Motor neuron (in vitro differentiated cells): ENCODE data around the gene NAALADL2. TPM values are rescaled to one million over a fixed set of nuclear protein-coding genes. Genes with fewer than 3 reads are reported as not detected.

Experiments
- ATAC-seq, 8 experiments: fragments of 200-7000 bp; cut with Tn5 transposase; replicated peaks in 6 of 8; 2 replicates each; pipeline ENCODE4 v1.8.0; 2021; ENCODE audit warnings: mild to moderate bottlenecking in 8 of 8, moderate library complexity in 8 of 8
- H3K27ac ChIP-seq, 2 donors: fragments of 250-450 bp; sonication (Bioruptor Pico); 2 replicates each; pipeline ENCODE4 v1.9.0; 2021; ENCODE audit warnings: antibody characterized with exemption in 2 of 2, mild to moderate bottlenecking in 2 of 2, moderate library complexity in 1 of 2
- H3K4me1 ChIP-seq, 2 donors: fragments of 250-450 bp; sonication (Bioruptor Pico); replicated peaks in 1 of 2; 2 replicates each; pipeline ENCODE4 v1.6.1; 2021; ENCODE audit warnings: antibody characterized with exemption in 2 of 2, mild to moderate bottlenecking in 2 of 2, moderate library complexity in 1 of 2
- H3K4me3 ChIP-seq, 5 donors: fragments of 250-450 bp; sonication (Bioruptor Pico); 2 replicates each; pipeline ENCODE4 v1.9.0; 2021; ENCODE audit warnings: antibody characterized with exemption in 5 of 5, mild to moderate bottlenecking in 5 of 5, moderate library complexity in 4 of 5
- WGBS, 10 experiments: fragments of 450-650 bp; shearing (Covaris generic); methylation state at CpG; one replicate each; pipeline ENCODE4 v1.0.0; 2022; 5-methylcytosine and 5-hydroxymethylcytosine counted together
- in situ Hi-C, 9 experiments: fragments of 400-800 bp; cut with MboI; loops; one replicate each; pipeline ENCODE4 v1.15.0; 2021; ENCODE audit warnings: low sequenced_read_pairs in 9 of 9, low pct_unique_long_range_greater_than_20kb in 2 of 9; ENCODE audit not compliant: unreplicated experiment in 9 of 9
- total RNA-seq, 8 experiments: library from RNA; unstranded; fragments of 300-600 nt; gene quantifications; 2 replicates each; pipeline versions ENCODE4 v1.2.3 to v1.2.4, GENCODE V29; 2022

Gene NAALADL2
- total RNA-seq, 8 experiments from 2014 or later, result 1.1 to 5.4 (median 2.0) TPM

DNA sequence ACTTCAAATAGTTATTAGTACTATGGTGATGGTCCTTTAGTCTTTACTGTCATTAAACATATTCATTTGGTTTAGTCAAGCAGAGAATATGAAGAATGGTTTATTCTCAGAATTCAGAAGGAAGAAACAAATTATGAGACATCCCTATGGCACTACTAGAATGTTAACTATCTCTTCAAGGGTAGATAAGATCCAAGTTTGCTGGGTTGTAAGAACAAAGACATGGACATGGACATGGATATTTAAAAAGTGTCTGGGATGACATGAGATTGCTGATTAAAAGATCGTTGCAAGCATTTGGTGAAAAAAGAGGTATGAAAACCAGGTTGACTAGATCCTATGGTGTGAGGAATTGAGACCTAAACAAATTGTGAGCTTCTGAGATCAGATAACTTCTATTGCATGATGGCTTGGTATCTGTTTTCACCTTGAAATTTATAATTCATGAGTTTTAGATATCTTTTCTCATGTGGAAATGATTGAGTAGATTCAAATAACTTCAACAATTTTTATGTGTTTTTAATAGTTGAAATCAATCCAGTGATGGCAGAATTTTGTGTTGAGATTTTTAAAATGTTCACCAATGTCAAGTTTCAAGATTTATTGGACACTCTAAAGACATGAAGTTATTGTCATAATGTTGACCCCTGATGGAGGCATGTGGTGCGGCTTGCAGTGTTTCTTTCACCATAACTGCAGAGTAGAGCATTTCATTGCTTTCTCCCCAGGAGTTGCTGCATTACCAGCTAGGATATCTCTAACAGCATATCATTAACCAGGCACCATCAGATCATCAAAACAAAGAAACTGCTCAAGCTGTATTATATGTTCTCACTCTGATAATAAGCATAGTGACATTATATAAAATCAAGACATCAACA, 72.6 kb downstream of the NAALADL2 start:
- 25 to 100% (median 70%) methylated on average over 1 to 2 of the region's 2 CpGs for WGBS, 10 experiments
- H3K4me1 ChIP-seq, result no peaks in the 10 kb centered on the region
- ATAC-seq, result peak in 4 of 8 experiments; percentile 57 to 96 (median 82)
- in situ Hi-C loops, result no loop called here
- no peak overlapping the region for H3K27ac ChIP-seq
- no peak overlapping the region for H3K4me3 ChIP-seq

DNA sequence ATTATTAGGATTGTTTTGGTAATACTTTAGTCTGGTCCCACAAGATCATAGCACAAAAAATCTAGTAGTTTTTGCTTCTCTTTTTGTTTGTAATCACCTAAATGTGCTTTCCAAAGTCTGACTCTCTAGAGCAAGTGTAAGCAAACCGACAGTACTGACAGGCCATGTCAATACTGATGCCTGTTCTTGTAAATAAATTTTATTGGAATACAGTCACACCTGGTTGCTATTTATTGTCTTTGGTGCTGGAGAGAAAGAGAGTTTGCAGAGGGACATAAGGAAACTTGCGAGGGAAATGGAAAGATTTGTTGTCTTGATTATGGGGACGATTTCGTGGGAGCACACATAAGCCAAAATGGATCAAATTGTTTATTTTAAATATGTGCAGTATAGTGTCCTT, 77.5 kb downstream of the NAALADL2 start:
- no peak for ATAC-seq
- no peak overlapping the region for H3K4me3 ChIP-seq
- no peaks in the 10 kb centered on the region for H3K4me1 ChIP-seq
- 53 to 100% (median 98%) methylated on average over 3 to 4 of the region's 4 CpGs; no CpG with 5 or more reads in 1 of the 10 experiments for WGBS, 10 experiments
- in situ Hi-C loops, result no loop called here
- no peak overlapping the region for H3K27ac ChIP-seq

- no peaks in the 10 kb centered on the region for H3K4me1 ChIP-seq
- in situ Hi-C loops, result no loop called here
- no peak overlapping the region for H3K4me3 ChIP-seq
- peak in 3 of 8 experiments; percentile 34 to 46 (median 42) for ATAC-seq
- no peak overlapping the region for H3K27ac ChIP-seq
These were observed 78.3 kb downstream of the NAALADL2 start for GRCh38 chr3:174937478-174937877.

GRCh38 chr3:174938102-174938501, 79.0 kb downstream of the NAALADL2 start:
- Histone ChIP-seq H3K27ac (no peak overlapping the region), H3K4me3 (no peak overlapping the region), H3K4me1 (no peaks in the 10 kb centered on the region)
- in situ Hi-C loops, result no loop called here
- 7 to 83% (median 67%) methylated on average over 1 to 4 of the region's 4 CpGs; no CpG with 5 or more reads in 1 of the 10 experiments for WGBS, 10 experiments
- ATAC-seq, result peak in 1 of 8 experiments; percentile 38

GRCh38 chr3:174940151-174940550, 81.0 kb downstream of the NAALADL2 start:
- Histone ChIP-seq H3K4me3 (no peak overlapping the region), H3K27ac (no peak overlapping the region), H3K4me1 (no peaks in the 10 kb centered on the region)
- WGBS, 10 experiments, result 0 to 100% (median 60%) methylated on average over 1 to 2 of the region's 2 CpGs; no CpG with 5 or more reads in 1 of the 10 experiments
- peak in 2 of 8 experiments; percentile 51 to 61 for ATAC-seq
- in situ Hi-C loops, result no loop called here

- no peak overlapping the region for H3K4me3 ChIP-seq
- 17 to 93% (median 80%) methylated on average over 1 to 2 of the region's 2 CpGs; no CpG with 5 or more reads in 2 of the 10 experiments for WGBS, 10 experiments
- no peak overlapping the region for H3K27ac ChIP-seq
- H3K4me1 ChIP-seq, result peaks cover 0 to 11% of the 10 kb centered on the region in 2 donors
- in situ Hi-C loops, result no loop called here
- no peak for ATAC-seq
These were observed 86.1 kb downstream of the NAALADL2 start for GRCh38 chr3:174945276-174945675.

DNA sequence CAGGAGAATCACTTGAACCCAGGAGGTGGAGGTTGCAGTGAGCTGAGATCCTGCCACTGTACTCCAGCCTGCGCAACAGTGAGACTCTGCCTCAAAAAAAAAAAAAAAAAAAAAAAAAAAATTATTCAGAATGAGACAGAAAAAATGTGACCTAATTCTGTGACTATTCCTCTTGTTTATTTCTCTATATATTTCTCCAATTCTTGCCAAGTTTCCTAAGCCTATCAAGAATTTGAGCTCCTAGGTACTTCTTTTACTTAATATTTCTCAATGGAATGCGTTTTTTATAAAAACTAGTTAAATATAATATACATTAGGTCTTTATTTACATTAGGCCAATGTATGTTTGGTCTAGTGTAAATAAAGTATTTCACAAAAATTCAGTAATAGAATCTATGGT, 86.8 kb downstream of the NAALADL2 start:
- in situ Hi-C loops, result no loop called here
- H3K27ac ChIP-seq, result no peak overlapping the region
- 0 to 93% (median 36%) methylated on average over 1 to 2 of the region's 2 CpGs; no CpG with 5 or more reads in 1 of the 10 experiments for WGBS, 10 experiments
- H3K4me1 ChIP-seq, result peaks cover 0 to 11% of the 10 kb centered on the region in 2 donors
- H3K4me3 ChIP-seq, result no peak overlapping the region
- no peak for ATAC-seq

DNA sequence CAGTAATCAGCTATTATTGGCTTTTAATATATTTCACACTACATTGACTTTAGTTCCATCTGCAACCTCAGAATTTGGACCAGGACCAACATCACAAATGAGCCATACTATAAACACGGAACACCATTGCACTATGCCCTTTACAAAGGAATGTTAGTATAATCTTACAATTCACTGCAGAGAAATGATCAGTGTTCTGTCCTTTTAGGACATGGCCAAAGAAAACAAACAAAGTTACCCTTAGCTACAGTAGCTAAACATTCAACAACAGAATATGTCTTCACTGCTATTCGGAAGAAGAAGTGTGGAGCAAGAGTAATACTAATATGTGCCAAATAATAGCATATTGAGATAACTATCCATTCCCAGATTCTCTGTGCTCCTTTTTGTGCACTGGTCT, 90.4 kb downstream of the NAALADL2 start:
- in situ Hi-C loops, result no loop called here
- Histone ChIP-seq H3K27ac (no peak overlapping the region), H3K4me3 (no peak overlapping the region), H3K4me1 (peaks cover 0 to 17% of the 10 kb centered on the region in 2 donors)
- peak in 1 of 8 experiments; percentile 71 for ATAC-seq
- 0 to 100% (median 89%) methylated on average over 1 to 2 of the region's 2 CpGs; no CpG with 5 or more reads in 1 of the 10 experiments for WGBS, 10 experiments

DNA sequence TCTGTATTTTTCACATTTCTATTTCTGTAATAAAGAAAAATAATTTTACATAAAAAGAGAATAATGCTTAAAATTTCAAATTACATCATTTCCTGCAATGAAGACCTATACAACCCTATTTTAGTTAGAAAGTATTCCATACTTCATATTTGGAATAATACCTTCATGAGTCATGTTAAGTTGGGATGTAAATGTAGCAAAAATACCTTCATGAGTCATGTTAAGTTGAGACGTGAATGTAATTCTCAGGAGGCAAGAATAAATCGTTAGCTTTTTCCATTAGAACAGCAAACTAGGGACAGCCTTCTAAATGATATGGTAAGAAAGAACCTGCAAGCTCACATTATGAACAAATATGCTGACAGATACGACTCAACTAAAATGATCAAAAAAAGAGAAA, 91.9 kb downstream of the NAALADL2 start:
- H3K27ac ChIP-seq, result no peak overlapping the region
- in situ Hi-C loops, result no loop called here
- peak in 3 of 8 experiments; percentile 13 to 37 (median 33) for ATAC-seq
- 10 to 92% (median 75%) methylated on average over 1 to 3 of the region's 3 CpGs for WGBS, 10 experiments
- H3K4me3 ChIP-seq, result no peak overlapping the region
- H3K4me1 ChIP-seq, result peaks cover 0 to 17% of the 10 kb centered on the region in 2 donors

DNA sequence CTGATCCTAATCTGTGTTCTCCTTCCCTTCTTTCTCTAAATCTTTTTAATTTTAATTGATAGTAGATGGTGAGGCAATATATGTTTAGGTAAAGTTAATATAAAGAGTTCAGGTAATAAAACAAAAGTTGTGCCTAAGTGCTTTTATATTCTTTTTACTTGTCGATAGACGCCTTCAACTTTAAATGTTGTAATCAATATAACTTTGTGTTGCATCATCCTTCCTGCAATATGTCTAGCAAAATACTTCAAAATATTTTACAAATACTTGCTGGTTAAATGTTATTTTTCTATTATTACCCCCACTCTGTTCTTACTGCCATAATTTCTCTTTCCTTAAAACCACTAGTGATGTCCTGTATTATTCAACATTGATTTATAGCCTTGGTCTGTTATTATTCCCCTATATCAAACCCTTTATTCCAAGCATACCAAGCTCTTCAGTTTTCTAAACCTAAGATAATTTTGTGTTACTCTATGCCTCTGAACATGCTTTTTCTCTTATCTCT, 92.4 kb downstream of the NAALADL2 start:
- no peak for ATAC-seq
- in situ Hi-C loops, result no loop called here
- 86 to 100% (median 98%) methylated on average over 1 to 2 of the region's 2 CpGs for WGBS, 10 experiments
- no peak overlapping the region for H3K27ac ChIP-seq
- H3K4me1 ChIP-seq, result peaks cover 0 to 17% of the 10 kb centered on the region in 2 donors
- H3K4me3 ChIP-seq, result no peak overlapping the region

GRCh38 chr3:174953068-174953467, 93.9 kb downstream of the NAALADL2 start:
- 83 to 100% methylated on average over 1 of the region's 1 CpG; no CpG with 5 or more reads in 8 of the 10 experiments for WGBS, 10 experiments
- Histone ChIP-seq H3K4me1 (peaks cover 0 to 9% of the 10 kb centered on the region in 2 donors), H3K4me3 (no peak overlapping the region), H3K27ac (no peak overlapping the region)
- in situ Hi-C loops, result no loop called here
- no peak for ATAC-seq

DNA sequence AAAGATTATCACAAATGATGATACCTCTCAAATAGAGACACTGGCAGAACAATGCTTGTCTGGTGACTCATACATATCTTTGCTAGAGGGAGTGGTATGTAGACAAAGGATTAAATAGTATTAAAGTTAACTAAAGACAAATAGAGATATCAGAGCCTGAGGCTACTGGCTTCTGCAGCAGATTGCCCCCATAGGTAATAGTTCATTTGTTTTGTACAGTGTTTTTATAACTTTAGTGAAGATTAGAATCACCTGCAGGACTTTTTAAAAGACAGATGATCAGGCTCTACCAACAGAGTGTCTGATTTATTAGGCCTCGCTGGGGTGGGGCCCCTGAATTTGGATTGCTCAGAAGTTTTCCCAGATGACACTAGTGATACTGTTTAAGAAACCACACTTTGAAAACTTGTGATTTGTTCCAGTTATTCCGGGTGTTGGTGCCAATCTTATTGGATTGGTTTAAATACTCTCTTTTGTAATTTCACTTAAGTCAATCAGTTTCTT, 96.4 kb downstream of the NAALADL2 start:
- Histone ChIP-seq H3K4me1 (peaks cover 0 to 9% of the 10 kb centered on the region in 2 donors), H3K27ac (no peak overlapping the region), H3K4me3 (no peak overlapping the region)
- in situ Hi-C loops, result no loop called here
- 0 to 100% (median 83%) methylated on average over 1 to 2 of the region's 2 CpGs; no CpG with 5 or more reads in 1 of the 10 experiments for WGBS, 10 experiments
- peak in 3 of 8 experiments; percentile 34 to 80 (median 80) for ATAC-seq

- H3K4me3 ChIP-seq, result no peak overlapping the region
- H3K4me1 ChIP-seq, result peaks cover 0 to 5% of the 10 kb centered on the region in 2 donors
- no peak for ATAC-seq
- in situ Hi-C loops, result no loop called here
- no peak overlapping the region for H3K27ac ChIP-seq
- 20 to 100% (median 83%) methylated on average over 1 to 2 of the region's 2 CpGs; no CpG with 5 or more reads in 1 of the 10 experiments for WGBS, 10 experiments
These were observed 97.9 kb downstream of the NAALADL2 start for GRCh38 chr3:174957081-174957480.
